Kidney epithelial cell (primary cell): ENCODE measurements around the gene RFC4. TPM values are rescaled to one million over a fixed set of nuclear protein-coding genes. Genes with fewer than 3 reads are reported as not detected.

Experiments used
- DNase-seq: peaks from one replicate; pipeline ENCODE4 v3.0.0-alpha.2; 2010; ENCODE audit warnings: low read depth
- H3K27me3 ChIP-seq: 2 replicates; pipeline ENCODE4 v1.6.0; 2011; ENCODE audit warnings: low read length; ENCODE audit not compliant: control insufficient read depth, insufficient read depth
- H3K36me3 ChIP-seq: 2 replicates; pipeline ENCODE4 v1.5.1; 2011; ENCODE audit warnings: low read length; ENCODE audit not compliant: control insufficient read depth, insufficient read depth
- H3K4me3 ChIP-seq: 2 replicates; pipeline ENCODE4 v1.5.1; 2011; ENCODE audit warnings: low read depth, mild to moderate bottlenecking, control low read depth, low read length
- CTCF ChIP-seq: IDR thresholded peaks from 2 replicates; pipeline ENCODE4 v1.5.1; 2011; ENCODE audit warnings: mild to moderate bottlenecking, moderate library complexity, low read length, control low read depth, inconsistent platforms; ENCODE audit not compliant: insufficient read depth, poor library complexity, severe bottlenecking
- total RNA-seq: library from RNA; depleted of rRNA; stranded (reverse); fragments of >200 nt; gene quantifications from 2 replicates; pipeline ENCODE4 v1.2.3, GENCODE V29; 2015

RFC4 gene
- total RNA-seq, 1 donor from 2014 or later: 35.0 TPM

DNA sequence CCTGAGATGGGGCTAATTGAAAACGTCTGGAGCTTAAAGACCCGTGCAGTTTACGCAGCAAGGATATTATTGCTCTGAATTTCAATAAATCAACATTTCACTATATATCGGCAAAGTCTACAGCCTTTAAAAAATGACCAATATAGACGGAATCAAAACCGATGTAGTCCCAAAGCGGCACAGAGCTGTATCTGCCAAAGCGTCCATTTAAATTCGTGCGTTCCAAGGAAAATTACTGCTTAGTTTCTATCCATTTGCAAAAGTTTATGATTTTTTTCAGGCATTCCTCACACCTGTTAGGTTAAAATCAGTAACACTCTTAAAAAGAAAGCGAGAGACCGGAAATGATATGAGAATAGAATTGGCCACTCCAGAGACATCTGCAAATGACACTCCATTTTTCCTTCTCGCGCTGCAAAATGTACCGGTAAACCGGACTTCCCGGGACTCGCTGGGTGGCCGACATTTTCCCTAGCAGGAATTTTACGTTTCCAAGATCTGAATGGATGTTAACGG, 23.7 kb downstream of the RFC4 start:
- H3K27me3 ChIP-seq: no peaks in the 10 kb centered on the region
- peak overlapping the region; percentile 99 for H3K4me3 ChIP-seq
- H3K36me3 ChIP-seq: peaks cover 2% of the 10 kb centered on the region
- no peak for TF ChIP-seq CTCF
- DNase-seq: no peak

GRCh38 chr3:186779204-186779603, 27.1 kb downstream of the RFC4 start:
- TF ChIP-seq CTCF: no peak

GRCh38 chr3:186775999-186776398, 30.3 kb downstream of the RFC4 start:
- no peak for DNase-seq
- Histone ChIP-seq H3K4me3 (no peak overlapping the region), H3K27me3 (no peaks in the 10 kb centered on the region), H3K36me3 (no peaks in the 10 kb centered on the region)
- TF ChIP-seq CTCF: peak; percentile 7

More at GRCh38 chr3:186779204-186779603, 27.1 kb downstream of the RFC4 start:
- DNase-seq: no peak
- Histone ChIP-seq H3K36me3 (no peaks in the 10 kb centered on the region), H3K4me3 (no peak overlapping the region), H3K27me3 (no peaks in the 10 kb centered on the region)

- TF ChIP-seq CTCF: no peak
- no peak for DNase-seq
- Histone ChIP-seq H3K4me3 (peak overlapping the region; percentile 7), H3K27me3 (no peaks in the 10 kb centered on the region), H3K36me3 (no peaks in the 10 kb centered on the region)
Observed at GRCh38 chr3:186772701-186773417, 33.4 kb downstream of the RFC4 start.

GRCh38 chr3:186772281-186772694, 34.0 kb downstream of the RFC4 start:
- TF ChIP-seq CTCF: no peak
- no peaks in the 10 kb centered on the region for H3K27me3 ChIP-seq
- H3K36me3 ChIP-seq: no peaks in the 10 kb centered on the region
- DNase-seq: no peak
- H3K4me3 ChIP-seq: peak overlapping the region; percentile 7
